Hematopoietic multipotent progenitor cell treated with erythropoietin and hydrocortisone succinate and interleukin-3 and kit ligand, for 17 days (in vitro differentiated cells): ENCODE results near the gene PNPLA1.

Experiments used
- DNase-seq: peaks from one replicate; pipeline ENCODE4 v3.0.0-alpha.2; 2015; ENCODE audit warnings: low spot score

The PNPLA1 gene

DNA sequence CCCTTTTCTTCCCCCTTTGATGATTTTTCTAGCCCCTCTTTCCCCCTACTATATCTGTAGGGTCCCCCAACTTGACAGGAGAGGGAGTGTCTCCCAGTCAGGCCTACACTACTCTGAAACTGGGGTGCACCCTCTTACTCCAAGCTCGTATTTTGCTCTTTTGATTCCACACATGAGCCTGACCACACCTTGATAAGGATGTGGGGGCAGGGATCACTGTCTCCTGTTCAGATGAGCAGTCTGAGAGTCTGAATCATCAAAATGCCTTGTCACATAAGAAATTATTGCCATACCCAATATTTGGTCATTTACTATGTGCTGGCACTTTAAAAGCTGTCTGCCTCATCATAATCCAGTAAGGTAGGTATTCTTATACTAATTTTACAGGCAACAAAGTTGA lies 15.9 kb downstream of the PNPLA1 start:
- no peak for DNase-seq

DNA sequence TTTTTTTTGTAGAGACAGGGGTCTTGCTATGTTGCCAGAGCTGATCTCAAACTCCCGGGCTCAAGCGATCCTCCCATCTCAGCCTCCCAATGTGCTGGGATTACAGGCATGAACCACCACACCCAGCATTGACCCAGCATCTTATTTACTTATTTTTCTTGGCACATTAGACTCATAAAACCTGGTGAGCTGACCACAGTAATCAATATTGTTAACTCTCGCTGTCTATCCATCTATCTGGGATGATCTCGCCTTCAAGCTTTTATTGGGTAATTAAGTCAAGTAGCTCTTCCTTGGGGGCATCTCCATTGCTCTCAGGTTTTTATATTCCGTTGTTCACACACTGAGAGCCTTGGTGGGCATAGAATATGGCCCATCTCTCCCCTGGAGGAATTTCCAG lies 17.0 kb downstream of the PNPLA1 start:
- no peak for DNase-seq

DNA sequence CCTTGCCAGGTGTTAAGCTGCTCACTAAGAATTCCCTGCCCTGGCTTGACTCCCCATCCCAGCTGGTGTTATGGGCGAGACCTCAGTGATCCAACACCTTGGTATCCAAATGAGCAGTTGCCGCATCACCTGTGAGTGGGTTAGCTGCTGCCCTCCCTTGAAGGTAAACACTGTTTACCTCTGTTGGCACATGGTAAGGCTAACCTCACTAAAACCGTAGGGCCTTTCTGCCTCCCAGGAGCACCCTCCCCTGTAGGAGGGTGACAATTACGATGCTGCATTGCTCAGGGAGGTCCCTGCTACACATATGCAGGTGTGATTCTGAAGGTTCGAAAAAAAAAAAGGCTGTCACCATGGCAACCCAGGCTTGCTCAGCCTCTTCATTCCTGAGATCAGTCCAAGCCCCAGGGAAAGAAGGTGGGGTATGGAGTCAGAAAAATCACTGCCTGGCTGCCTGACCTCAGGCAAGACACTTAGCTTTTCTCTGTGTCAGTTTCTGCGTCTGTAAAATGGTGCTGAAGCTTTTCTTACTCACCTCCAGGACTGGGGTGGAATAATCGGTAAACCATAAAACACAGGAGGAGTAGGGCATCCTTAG lies 19.5 kb downstream of the PNPLA1 start:
- DNase-seq: no peak

DNA sequence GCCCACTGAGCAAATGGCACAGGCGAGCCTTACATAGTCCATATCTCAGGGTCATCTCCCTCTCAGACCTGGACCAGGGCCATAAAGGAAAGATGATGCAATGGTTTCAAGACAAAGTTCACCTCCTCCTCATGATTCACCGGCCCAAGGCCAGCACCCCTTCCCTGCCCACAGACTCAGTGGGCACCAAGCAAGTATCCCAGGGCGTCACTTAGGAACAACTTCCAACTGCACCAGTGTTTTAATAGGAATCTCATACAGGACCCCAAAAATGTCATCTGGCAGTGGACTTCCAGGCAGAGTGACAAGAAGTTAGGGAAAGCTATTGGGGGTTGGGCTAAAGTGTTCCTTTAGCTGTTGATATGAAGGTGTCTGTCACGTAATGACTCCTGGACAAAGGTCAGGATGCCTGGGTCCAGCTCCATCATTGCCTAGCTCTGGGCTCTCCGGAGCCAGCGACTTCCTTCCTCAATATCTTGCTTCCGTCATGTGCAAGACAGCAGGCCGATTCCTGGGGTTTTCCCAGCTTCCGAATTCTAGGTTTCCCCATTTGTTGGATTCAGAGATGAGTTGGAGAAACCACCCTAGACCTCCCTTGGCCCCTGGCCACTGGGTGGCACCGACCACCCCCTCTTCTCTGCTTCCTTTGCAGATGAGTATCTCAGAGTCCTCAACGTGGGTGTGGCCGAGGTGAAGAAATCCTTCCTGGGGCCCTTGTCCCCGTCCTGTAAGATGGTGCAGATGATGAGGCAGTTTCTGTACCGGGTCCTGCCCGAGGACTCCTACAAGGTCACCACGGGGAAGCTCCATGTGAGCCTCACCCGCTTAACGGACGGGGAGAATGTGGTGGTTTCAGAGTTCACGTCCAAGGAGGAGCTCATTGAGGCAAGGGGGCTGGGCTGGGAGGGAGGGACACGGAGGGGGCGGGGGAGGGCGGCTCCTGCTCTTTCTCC lies 21.1 kb downstream of the PNPLA1 start:
- DNase-seq: no peak

DNA sequence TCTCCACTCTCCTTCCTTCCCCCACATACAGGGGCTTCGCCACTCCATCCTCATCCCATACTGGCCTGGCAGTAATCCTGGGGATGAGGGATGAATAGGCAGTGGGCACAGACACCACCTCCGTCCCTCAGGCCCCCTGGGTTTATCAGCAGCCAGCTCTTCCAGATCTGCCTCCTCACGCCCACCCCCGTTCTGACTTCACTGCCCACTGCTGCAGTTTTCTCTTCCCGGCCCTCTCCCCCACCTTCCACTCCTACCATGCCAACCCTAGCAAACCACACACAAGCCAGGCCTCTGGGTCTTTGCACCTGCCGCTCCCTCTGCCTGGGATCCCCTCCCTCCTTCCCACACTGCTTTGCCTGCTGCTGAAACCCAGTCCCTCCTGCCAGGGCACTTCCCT lies 22.3 kb downstream of the PNPLA1 start:
- DNase-seq: no peak

DNA sequence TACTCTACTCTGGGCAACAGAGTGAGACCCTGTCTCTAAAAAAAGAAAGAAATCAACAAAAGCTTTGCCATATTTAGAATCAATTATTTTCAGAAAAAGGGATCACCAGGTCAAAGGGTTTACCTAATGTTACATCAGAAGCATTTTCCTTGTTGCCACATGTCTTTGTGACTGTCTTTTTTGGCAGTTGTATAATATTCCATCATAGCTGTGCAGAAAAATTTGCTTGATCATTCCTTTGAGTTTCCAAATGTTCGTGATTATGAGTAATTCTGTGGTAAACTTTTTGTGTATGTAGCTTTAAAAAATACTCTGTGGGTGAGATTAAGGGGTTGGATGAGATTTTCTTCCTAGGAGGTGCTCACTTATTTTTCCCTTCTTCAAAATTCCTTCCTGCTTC lies 26.4 kb downstream of the PNPLA1 start:
- no peak for DNase-seq

DNA sequence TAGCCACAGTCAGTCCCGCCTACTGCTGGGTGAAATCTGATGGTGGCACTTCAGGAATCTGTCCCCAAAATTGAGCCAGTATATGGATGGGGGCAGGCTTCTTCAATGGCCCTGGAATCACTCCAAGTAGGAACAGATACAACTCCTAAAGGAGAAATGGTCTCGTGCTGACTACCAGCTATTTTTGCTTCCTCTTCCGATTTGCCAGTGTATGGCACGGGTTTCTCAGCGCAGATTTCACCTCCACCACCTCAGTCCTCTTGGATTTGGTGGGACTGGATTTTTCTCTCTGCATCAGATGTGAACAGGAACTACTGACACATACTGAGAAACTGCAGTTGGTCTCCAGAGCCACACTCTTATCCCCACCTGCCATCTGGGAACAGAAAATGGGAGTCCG lies 27.2 kb downstream of the PNPLA1 start:
- no peak for DNase-seq

DNA sequence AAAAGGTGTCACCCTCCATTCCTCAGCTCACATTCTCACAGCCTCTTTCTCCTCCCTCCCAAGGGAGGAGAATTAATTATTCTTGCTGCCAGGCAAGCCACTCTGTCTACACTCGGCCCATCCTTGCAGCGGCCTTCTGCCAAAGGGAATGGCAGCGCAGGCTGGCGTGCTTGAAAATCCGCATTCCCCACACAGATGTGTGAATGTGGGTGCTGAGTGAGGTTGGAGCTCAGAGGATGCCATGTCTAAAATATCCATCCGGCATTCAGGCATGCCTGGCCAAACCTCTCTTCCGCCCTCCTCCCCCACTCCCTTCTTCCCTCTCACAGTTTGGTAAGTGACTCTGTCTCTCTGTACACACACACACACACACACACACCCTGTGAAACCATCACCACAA lies 27.7 kb downstream of the PNPLA1 start:
- no peak for DNase-seq

DNA sequence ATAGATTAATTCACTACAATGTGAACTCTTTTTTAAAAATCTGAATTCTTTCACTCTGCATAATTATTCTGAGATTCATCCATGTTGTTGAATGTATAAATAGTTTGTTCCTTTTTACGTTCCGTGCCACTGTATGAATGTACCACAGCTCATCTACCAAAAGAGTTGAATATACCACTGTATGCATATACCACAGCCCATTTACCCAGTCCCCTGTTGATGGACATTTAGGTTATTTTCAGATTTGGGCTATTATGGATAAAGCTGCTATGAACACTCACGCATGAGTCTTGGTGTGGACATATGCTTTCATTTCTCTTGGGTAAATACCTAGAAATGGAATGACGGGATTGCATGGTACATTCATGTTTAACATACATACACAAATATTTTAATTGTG lies 28.2 kb downstream of the PNPLA1 start:
- DNase-seq: no peak

DNA sequence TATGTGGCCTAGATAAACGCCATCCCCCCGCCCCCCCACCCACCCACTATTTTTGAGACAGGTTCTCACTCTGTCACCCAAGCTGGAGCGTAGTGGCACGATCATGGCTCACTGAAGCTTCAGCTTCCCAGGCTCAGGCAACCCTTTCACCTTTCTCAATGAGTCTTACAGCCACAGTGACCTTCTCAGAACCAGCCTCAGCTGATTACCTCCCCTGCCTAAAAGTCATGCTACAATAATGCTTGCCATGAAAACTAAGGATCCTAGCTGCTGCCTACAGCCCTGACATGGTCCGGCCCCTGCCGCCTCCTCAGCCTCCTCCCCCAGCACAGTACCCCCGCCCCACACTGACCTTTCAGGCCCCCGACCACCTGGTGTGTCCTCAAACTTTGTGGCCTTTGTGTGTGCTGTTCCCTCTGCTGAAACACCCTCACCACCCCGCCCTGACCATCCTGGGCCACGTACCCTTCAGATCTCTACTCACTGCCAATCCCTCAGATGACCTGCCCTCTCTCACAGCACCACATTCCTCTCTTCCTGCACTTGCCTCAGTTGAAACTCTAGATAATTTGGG lies 31.3 kb downstream of the PNPLA1 start:
- DNase-seq: no peak

DNA sequence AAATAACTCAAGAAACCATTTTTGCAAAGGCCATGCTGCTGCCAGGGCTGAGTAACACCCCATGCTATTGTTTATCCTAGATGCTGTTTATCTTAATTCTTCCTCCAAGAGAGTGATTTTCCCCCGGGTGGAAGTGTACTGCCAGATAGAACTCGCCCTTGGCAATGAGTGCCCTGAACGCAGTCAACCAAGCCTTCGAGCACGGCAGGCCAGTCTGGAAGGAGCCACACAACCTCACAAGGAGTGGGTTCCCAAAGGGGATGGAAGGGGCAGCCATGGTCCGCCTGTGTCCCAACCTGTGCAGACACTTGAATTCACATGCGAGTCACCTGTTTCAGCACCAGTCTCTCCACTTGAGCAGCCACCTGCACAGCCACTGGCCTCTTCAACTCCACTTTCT lies 31.9 kb downstream of the PNPLA1 start:
- DNase-seq: no peak

DNA sequence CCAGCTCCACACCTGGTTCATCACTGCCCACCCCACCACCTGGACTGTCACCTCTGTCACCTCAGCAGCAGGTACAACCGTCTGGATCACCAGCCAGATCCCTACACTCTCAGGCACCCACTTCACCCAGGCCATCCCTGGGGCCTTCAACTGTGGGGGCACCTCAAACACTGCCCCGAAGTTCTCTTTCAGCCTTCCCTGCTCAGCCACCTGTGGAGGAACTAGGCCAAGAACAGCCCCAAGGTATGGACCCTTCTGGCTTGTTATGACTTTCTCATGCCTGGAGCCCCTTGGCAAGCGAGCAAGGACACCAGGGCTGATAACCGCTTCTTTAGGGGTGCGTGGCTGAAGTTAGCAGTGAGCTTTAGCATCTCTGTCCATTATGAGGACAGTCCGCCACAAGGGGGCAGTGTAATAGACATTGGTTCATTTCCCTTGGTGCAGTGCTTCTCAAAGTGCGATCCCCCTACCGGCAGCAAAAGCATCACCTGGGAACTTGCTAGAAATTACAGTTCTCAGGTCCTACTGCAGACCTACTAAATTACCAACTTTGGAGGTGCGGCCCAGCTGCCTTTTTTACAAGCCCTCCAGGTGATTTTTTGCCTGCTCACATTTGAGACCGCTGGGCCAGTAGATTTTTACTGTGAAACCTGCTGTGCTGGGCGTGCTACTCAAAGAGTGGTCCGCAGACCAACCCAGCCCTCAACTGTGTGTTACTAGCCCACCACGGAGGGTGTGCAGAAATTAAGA lies 32.5 kb downstream of the PNPLA1 start:
- peak; percentile 93 for DNase-seq

DNA sequence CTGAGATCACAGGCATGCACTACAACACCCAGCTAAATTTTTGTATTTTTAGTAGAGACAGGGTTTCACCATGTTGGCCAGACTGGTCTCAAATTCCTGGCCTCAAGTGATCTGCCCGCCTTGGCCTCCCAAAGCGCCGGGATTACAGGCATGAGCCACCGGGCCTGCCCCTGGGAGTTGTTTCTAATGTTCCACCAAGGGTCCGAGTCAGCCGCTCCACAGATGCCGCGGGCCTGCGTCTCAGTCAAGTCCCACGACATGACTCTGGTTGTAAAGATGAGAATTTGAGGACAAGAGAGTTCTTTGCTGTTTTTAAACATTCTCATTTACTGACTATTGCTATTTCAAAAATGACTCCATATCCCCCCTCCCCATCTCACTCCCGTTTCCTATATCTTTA lies 36.0 kb downstream of the PNPLA1 start:
- DNase-seq: no peak

DNA sequence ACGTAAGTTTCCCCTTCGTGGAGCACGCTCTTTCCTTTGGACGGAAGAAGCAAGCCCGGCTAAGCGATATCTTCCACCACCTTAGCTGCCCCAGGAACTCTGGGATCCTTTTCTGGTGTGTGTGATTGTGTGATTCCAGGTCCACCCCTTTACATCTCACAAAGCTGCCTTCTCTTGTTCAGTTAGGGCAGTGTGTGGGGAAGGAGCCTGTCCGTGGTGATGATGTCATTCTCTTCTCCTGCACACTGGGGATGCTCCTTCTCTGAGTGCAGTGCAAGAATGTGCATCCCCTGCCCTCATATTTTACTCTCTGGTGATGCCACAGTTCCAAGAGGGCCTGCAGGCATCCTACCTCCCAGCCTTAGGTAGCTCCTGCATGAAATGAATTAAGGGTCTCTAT lies 36.5 kb downstream of the PNPLA1 start:
- DNase-seq: no peak

DNA sequence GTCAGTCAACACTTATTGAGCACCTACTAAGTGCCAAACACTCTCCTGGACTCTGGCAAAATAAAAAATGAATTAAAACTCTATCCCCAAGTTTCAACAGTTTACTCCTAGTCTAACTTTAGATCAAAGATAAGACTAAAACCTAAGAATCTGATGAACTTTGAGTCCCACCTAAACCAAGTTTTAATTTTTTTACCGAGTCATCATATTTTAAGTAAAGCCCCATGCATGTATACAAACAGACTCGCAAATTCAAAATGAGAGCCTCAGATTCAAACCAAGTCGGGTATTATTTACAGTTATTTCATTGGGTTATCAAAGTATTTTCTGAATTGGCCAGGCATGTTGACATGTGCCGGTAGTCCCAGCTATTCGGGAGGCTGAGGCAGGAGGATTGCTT lies 38.7 kb downstream of the PNPLA1 start:
- DNase-seq: no peak

DNA sequence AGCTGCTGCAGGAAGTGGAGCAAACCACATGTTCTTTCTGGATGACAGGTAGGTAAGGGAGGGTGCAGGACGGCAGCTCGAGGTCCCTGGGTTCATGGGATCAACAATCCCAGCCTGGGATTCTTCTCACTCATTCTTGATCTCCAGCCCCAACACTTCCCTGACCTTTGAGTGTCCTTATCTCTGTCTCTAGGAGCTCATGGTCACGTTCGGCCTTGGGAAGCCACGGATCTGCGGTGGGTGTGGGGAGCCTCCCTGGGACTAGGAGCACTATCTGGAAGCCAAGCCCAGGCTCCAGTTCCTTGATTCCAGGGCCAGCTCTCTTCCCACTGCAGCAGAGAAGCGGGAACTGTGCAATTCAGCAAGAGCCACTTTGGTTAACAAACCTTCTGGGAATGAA lies 39.3 kb downstream of the PNPLA1 start:
- no peak for DNase-seq

DNA sequence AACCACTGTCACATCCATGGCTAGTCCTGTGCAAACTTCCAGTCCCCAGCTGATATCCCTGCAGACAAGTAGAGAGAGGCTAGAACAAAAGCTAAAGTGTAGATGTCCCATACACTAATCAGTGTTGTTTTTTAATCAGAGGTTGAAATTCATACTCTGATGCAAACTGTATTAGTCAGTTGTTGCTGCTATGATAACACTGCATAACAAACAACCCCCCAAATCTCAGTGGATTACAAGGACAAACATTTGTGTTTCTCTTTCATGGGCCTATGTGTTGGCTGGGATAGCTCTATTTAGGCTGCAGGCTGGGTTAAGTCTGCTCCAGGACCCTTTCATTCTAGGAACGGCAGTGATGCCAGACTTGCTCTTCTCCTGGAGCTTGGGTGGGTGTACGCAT lies 40.0 kb downstream of the PNPLA1 start:
- no peak for DNase-seq

DNA sequence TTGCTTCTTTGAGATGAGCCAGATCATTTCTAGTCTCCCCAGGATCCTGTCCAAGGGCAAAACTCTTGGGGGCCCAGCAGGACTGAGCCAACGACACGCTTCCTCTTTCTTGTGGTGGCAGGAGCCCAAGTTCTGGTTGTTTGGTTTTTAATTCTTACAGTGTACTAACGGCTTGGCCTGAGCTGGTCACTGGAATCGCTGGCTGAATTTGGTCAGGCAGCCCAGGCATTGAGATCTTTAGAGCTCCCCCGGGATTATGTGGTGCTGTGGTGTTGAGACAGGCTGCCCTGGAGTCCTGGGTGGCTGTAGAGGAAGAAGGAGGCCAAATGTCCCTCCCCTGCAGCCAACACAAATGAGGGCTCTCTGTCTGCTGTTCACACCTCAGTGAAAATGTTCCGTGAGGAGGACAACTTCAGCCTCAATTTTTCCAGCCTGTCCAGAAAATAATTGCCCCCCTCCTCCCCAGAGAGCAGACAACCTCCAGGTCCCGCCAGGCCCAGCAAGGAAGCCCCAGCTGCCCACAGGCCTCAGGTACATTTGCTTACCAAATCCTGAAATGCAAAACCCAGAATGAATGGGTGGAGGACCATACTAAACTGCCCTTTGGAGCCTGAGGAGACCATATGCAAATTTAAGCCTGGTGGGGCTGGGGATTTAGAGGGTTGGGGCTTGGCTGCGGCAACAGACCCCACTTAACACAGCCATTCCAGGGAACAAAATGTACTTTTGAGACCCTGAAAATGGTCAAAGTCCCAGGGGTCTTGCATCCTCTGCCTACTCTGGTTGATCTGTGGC lies 43.2 kb downstream of the PNPLA1 start:
- DNase-seq: no peak

DNA sequence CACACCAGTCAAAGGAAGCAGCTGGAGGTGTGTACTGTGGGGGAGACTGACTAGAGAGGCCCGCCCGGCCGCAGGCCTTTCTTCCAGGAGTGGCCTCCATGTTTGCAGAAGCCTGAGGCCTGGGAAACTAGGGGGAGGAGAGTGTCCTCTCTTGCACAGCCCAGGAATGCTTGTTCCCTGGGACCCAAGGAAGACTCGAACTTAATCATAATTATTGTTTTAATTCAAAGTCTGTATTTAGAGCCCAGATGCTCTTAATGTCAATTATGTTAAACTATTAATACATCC lies 43.7 kb downstream of the PNPLA1 start:
- no peak for DNase-seq

DNA sequence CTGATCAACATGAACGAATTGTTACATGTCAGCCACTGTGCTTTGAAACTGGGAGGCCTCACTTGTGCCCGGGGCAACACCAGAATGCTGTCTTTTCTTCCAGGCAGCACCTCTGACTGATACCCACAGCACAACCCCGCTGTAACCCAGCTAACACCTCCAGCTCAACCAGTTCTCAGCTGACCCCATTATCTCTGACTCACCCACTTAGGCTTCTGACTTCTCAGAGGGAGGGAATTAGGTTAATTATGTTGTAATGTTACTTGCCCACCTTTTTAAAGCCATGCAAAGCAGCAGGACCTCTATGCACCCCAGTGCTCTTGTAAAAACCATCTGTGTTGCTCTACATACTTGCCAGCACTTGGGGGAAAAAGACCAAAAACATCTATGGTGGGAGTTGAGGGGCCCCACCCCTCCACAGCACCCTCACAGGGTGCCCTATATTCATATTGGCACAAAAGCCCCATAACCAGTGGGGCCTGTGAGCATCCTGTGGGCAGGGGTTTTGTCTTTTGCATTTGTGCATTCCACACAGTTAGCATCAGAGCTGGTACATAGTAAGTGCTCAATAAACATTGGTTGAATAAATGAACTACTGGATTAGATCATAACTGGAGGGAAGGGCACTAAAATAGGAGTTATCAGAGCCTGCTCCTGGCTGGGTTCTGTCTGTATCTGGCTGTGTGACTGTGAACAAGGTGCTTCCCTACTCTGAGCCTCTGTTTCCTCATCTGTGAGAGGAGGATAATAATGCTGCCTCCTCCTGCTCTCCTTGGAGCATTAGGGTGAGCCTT lies 44.6 kb downstream of the PNPLA1 start:
- DNase-seq: no peak

DNA sequence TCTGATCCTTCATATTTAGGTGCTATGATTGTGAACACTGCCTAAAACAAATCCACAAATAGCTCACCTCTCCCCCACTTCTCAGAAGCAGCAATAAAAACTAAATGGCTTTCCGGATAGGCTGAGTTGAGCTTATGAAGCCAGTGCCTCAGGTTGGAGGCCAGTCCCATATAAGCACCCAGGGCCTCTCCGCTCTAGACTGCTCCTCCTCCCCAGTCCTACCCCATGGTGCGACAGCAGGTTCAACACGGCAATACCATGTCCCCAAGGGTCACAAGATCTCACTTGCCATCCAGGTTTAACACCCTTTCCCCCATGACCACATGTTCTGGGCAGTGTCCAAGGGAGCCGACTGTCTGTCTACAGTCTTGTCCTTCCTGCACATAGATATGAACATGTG lies 46.1 kb downstream of the PNPLA1 start:
- DNase-seq: no peak
